SU-DHL-6 (cell line): ENCODE data around the gene TNFAIP6.
"Not testable (repeated sequence)": the region's sequence is repeated elsewhere in the genome, so short reads cannot be mapped to it uniquely, and the experiment has no call there.

Experiments
- H2AFZ ChIP-seq: fragments of 200-600 bp; sonication (generic); 2 replicates; pipeline ENCODE4 v1.6.1; 2014; ENCODE audit warnings: low read depth, mild to moderate bottlenecking, moderate library complexity, mixed read lengths, antibody characterized with exemption, low read length; ENCODE audit not compliant: severe bottlenecking
- H3F3A ChIP-seq: fragments of 200-600 bp; shearing (Covaris generic); 2 replicates; pipeline ENCODE4 v1.6.0; 2016; ENCODE audit warnings: antibody characterized with exemption, mild to moderate bottlenecking; ENCODE audit not compliant: insufficient read depth
- H3K27ac ChIP-seq: fragments of 200-600 bp; sonication (generic); 2 replicates; pipeline ENCODE4 v1.5.1; 2016; ENCODE audit warnings: low read depth, mild to moderate bottlenecking, low read length, moderate library complexity, mixed read lengths
- H3K27me3 ChIP-seq: fragments of 200-600 bp; sonication (generic), shearing (Covaris generic); 2 replicates; pipeline ENCODE4 v1.6.0; 2014; ENCODE audit warnings: mild to moderate bottlenecking, low read length
- H3K36me3 ChIP-seq: fragments of 200-600 bp; sonication (generic); 2 replicates; pipeline ENCODE4 v1.6.1; 2014; ENCODE audit warnings: mild to moderate bottlenecking, low read length, mixed read lengths
- H3K4me2 ChIP-seq: fragments of 300-600, 200-600 bp; shearing (Covaris generic), sonication (generic); 2 replicates; pipeline ENCODE4 v1.6.0; 2014; ENCODE audit warnings: low read length, low read depth, mild to moderate bottlenecking; ENCODE audit not compliant: poor library complexity, severe bottlenecking
- H3K4me3 ChIP-seq: fragments of 200-600 bp; sonication (generic); 2 replicates; pipeline ENCODE4 v1.5.1; 2014; ENCODE audit warnings: antibody characterized with exemption, low read length, mild to moderate bottlenecking, mixed read lengths; ENCODE audit not compliant: insufficient read depth, poor library complexity, severe bottlenecking
- H3K79me2 ChIP-seq: fragments of 200-600 bp; sonication (generic); 2 replicates; pipeline ENCODE4 v1.6.1; 2014; ENCODE audit warnings: mild to moderate bottlenecking, low read length, moderate library complexity; ENCODE audit not compliant: insufficient read depth
- H3K9ac ChIP-seq: fragments of 200-600 bp; sonication (generic); 2 replicates; pipeline ENCODE4 v1.7.0; 2014; ENCODE audit warnings: mild to moderate bottlenecking, low read length
- H3K9me2 ChIP-seq: fragments of 200-600 bp; sonication (generic); replicated peaks from 2 replicates; pipeline ENCODE4 v1.6.1; 2014; ENCODE audit warnings: low read length; ENCODE audit not compliant: insufficient read depth
- H3K9me3 ChIP-seq: fragments of 200-600 bp; sonication (generic); 2 replicates; pipeline ENCODE4 v1.6.1; 2014; ENCODE audit warnings: low read length, mixed read lengths; ENCODE audit not compliant: insufficient read depth
- H4K20me1 ChIP-seq: fragments of 200-600 bp; sonication (generic); 2 replicates; pipeline ENCODE4 v1.6.1; 2014; ENCODE audit warnings: low read depth, mild to moderate bottlenecking, antibody characterized with exemption, low read length, moderate library complexity, mixed read lengths
- CTCF ChIP-seq: fragments of 200-600 bp; sonication (generic); IDR thresholded peaks from one replicate; pipeline ENCODE4 v1.5.1; 2017; ENCODE audit warnings: antibody characterized with exemption, mild to moderate bottlenecking, low read length, moderate library complexity; ENCODE audit not compliant: insufficient read depth, poor library complexity, severe bottlenecking
- EZH2phosphoT487 ChIP-seq: fragments of 200-600 bp; sonication (generic), shearing (Covaris generic); conservative IDR thresholded peaks from 2 replicates; pipeline ENCODE4 v1.6.1; 2018; ENCODE audit warnings: mild to moderate bottlenecking, antibody characterized with exemption, low read length, moderate library complexity, mixed read lengths

Gene TNFAIP6, protein sequence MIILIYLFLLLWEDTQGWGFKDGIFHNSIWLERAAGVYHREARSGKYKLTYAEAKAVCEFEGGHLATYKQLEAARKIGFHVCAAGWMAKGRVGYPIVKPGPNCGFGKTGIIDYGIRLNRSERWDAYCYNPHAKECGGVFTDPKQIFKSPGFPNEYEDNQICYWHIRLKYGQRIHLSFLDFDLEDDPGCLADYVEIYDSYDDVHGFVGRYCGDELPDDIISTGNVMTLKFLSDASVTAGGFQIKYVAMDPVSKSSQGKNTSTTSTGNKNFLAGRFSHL

GRCh38 chr2:151357359-151357758, at the start of gene TNFAIP6:
TNFAIP6 (plus strand) TSS chr2:151357592; CDS start chr2:151357667, 75 bp downstream.
- H3K9me2 ChIP-seq, result no peaks in the 10 kb centered on the region
- no peaks in the 10 kb centered on the region for H3K36me3 ChIP-seq
- H3K27ac ChIP-seq, result no peak within 1 kb of the TSS
- H3F3A ChIP-seq, result no peaks in the 10 kb centered on the region
- no peaks in the 10 kb centered on the region for H3K9me3 ChIP-seq
- TF ChIP-seq EZH2phosphoT487, result no peak
- no peak for TF ChIP-seq CTCF
- no peak within 1 kb of the TSS for H2AFZ ChIP-seq
- no peaks in the 10 kb centered on the region for H4K20me1 ChIP-seq
- no peaks in the 10 kb centered on the region for H3K79me2 ChIP-seq
- H3K4me2 ChIP-seq, result no peak within 1 kb of the TSS
- no peak within 1 kb of the TSS for H3K9ac ChIP-seq
- no peak within 1 kb of the TSS for H3K4me3 ChIP-seq
- H3K27me3 ChIP-seq, result no peaks in the 10 kb centered on the region

GRCh38 chr2:151310313-151310712, 47.1 kb upstream of the TNFAIP6 start:
- H3K4me2 ChIP-seq, H3F3A ChIP-seq, H3K9me2 ChIP-seq, H3K79me2 ChIP-seq, H2AFZ ChIP-seq, H3K9ac ChIP-seq, H4K20me1 ChIP-seq, H3K4me3 ChIP-seq, H3K27ac ChIP-seq, H3K9me3 ChIP-seq, H3K36me3 ChIP-seq, H3K27me3 ChIP-seq: not testable (repeated sequence)

DNA sequence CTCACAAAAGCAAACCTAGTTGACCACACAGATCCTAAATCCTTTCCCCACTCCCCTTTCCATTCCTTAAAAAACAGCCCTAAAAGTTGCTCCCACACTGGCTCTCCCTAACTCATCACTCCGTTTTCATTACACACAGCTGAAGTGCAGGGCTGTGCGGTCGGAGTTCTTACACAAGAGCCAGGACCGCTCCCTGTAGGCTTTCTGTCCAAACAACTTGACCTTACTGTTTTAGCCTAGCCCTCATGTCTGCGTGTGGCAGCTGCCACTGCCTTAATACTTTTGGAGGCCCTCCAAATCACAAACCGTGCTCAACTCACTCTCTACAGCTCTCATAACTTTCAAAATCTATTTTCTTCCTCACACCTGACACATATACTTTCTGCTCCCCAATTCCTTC, 45.0 kb upstream of the TNFAIP6 start:
- H2AFZ ChIP-seq, H3K9me2 ChIP-seq, H3F3A ChIP-seq, H3K9ac ChIP-seq, H4K20me1 ChIP-seq, H3K36me3 ChIP-seq, H3K27ac ChIP-seq, H3K4me3 ChIP-seq, H3K27me3 ChIP-seq, H3K4me2 ChIP-seq, H3K79me2 ChIP-seq, H3K9me3 ChIP-seq: not testable (repeated sequence)

- H3F3A ChIP-seq, result no peaks in the 10 kb centered on the region
- TF ChIP-seq EZH2phosphoT487 (no peak), CTCF (no peak)
- no peaks in the 10 kb centered on the region for H3K36me3 ChIP-seq
- no peak overlapping the region for H3K4me3 ChIP-seq
- H4K20me1 ChIP-seq, result no peaks in the 10 kb centered on the region
- no peak overlapping the region for H3K9ac ChIP-seq
- no peaks in the 10 kb centered on the region for H3K27me3 ChIP-seq
- H3K4me2 ChIP-seq, result no peak overlapping the region
- H3K9me3 ChIP-seq, result no peaks in the 10 kb centered on the region
- no peak overlapping the region for H3K27ac ChIP-seq
- no peaks in the 10 kb centered on the region for H3K79me2 ChIP-seq
- H3K9me2 ChIP-seq, result no peaks in the 10 kb centered on the region
- no peak overlapping the region for H2AFZ ChIP-seq
These were observed 42.0 kb upstream of the TNFAIP6 start for GRCh38 chr2:151315381-151315903.
